Measurements from ENCODE around the gene IL26. TPM values are rescaled to one million over a fixed set of nuclear protein-coding genes. Genes with fewer than 3 reads are reported as not detected.

IL26 gene
- total RNA-seq, 1 experiment from 2014 or later = not detected

- Histone ChIP-seq H3K4me1 (ENCODE audit: control insufficient read depth, insufficient read depth, low read length) (peaks cover 18% of the 10 kb centered on the region), H3K9me3 (ENCODE audit: control insufficient read depth, insufficient read depth, low read depth, low read length) (no peaks in the 10 kb centered on the region), H3K4me3 (ENCODE audit: low read depth in 2 of 2, low read length in 2 of 2) (no peak overlapping the region), H3K36me3 (ENCODE audit: control insufficient read depth, insufficient read depth, low read length) (no peaks in the 10 kb centered on the region), H3K27me3 (ENCODE audit: control insufficient read depth, insufficient read depth, low read length) (no peaks in the 10 kb centered on the region), H3K27ac (ENCODE audit: low read length) (peak overlapping the region; percentile 58; the same call in 1 of the 2 replicates)
- TF ChIP-seq REST (IDR thresholded peaks at IDR 0.05; ENCODE audit: insufficient read depth in 1 of 2, low read depth in 2 of 2, low read length in 1 of 2) = no peak
- no peak for TF ChIP-seq CTCF (IDR thresholded peaks at IDR 0.05)
- no peak for TF ChIP-seq SIN3A (IDR thresholded peaks at IDR 0.05; ENCODE audit: borderline replicate concordance, insufficient read depth, low read depth, low read length)
- no peak for TF ChIP-seq TCF7L2 (IDR thresholded peaks at IDR 0.05; ENCODE audit: low read depth, low read length)
- TF ChIP-seq POLR2AphosphoS5 (IDR thresholded peaks at IDR 0.05; ENCODE audit: low read depth, low read length) = no peak
- intact Hi-C loops (cut with micrococcal nuclease; ENCODE audit: unreplicated experiment) = no loop called here
- BruUV-seq (replicated peaks) = no TSS peak
- ChIA-PET POLR2A (no interaction called here), CTCF (interaction anchor here (0.6 kb wide), 1 partner anchor 322 kb away, joined by 7 read pairs; no protein-coding TSS in a partner anchor)
- ATAC-seq (no peak), DNase-seq (ENCODE audit: low read depth, low spot score) (no peak)
- in situ Hi-C loops (cut with HindIII; ENCODE audit: low pct_unique_long_range_greater_than_20kb, low sequenced_read_pairs) = no loop called here
Measured at GRCh38 chr12:68239309-68239982, 13.8 kb upstream of the IL26 start.

DNA sequence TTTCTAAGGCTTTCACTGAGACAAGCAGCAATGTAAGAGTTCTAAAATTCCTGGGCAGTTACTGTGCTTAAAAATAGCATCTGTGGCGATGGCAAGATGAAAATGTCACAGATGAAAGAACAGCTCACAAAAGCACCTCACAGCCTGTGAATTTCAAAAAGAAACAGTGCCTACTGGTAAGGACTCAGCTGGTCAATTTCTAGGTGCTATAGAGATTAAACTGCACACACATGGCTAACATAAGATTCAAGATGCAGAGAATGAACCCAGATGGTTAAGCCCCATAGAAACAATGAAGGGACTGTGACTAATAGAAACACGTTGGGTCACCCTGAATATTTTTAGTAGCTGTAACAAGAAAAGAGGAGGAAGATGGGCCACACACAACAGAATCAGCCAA is 12.0 kb upstream of the IL26 start:
- no TSS peak for BruUV-seq (replicated peaks)
- Histone ChIP-seq H3K4me1 (ENCODE audit: control insufficient read depth, insufficient read depth, low read length) (peaks cover 18% of the 10 kb centered on the region), H3K27ac (ENCODE audit: low read length) (no peak overlapping the region; the same call in 1 of the 2 replicates), H3K4me3 (ENCODE audit: low read depth in 2 of 2, low read length in 2 of 2) (no peak overlapping the region), H3K36me3 (ENCODE audit: control insufficient read depth, insufficient read depth, low read length) (no peaks in the 10 kb centered on the region), H3K27me3 (ENCODE audit: control insufficient read depth, insufficient read depth, low read length) (no peaks in the 10 kb centered on the region), H3K9me3 (ENCODE audit: control insufficient read depth, insufficient read depth, low read depth, low read length) (no peaks in the 10 kb centered on the region)
- ChIA-PET POLR2A (no interaction called here), CTCF (interaction anchor here (0.5 kb wide), 1 partner anchor 80 kb away, joined by 3 read pairs; no protein-coding TSS in a partner anchor)
- TF ChIP-seq SIN3A (IDR thresholded peaks at IDR 0.05; ENCODE audit: borderline replicate concordance, insufficient read depth, low read depth, low read length) (no peak), CTCF (IDR thresholded peaks at IDR 0.05) (no peak), REST (IDR thresholded peaks at IDR 0.05; ENCODE audit: insufficient read depth in 1 of 2, low read depth in 2 of 2, low read length in 1 of 2) (no peak), TCF7L2 (IDR thresholded peaks at IDR 0.05; ENCODE audit: low read depth, low read length) (no peak), POLR2AphosphoS5 (IDR thresholded peaks at IDR 0.05; ENCODE audit: low read depth, low read length) (no peak)
- intact Hi-C loops (cut with micrococcal nuclease; ENCODE audit: unreplicated experiment) (no loop called here), in situ Hi-C loops (cut with HindIII; ENCODE audit: low pct_unique_long_range_greater_than_20kb, low sequenced_read_pairs) (no loop called here)
- DNase-seq (ENCODE audit: low read depth, low spot score) (no peak), ATAC-seq (no peak)
